HCT116 (cell line): ENCODE measurements around the gene PURB. TPM values are rescaled to one million over a fixed set of nuclear protein-coding genes. Genes with fewer than 3 reads are reported as not detected.

ENCODE experiments used
- ATAC-seq: fragments of 200-7000 bp; cut with Tn5 transposase; 2 replicates; pipeline ENCODE4 v1.9.1; 2020; ENCODE audit warnings: mild to moderate bottlenecking, moderate library complexity
- BruUV-seq: library from RNA; stranded (reverse); fragments of 400-500 nt; replicated peaks from 2 replicates; lab custom pipeline; 2021; lab: Mats Ljungman, UMichigan
- CTCF ChIA-PET: fragments of 300-600 bp; sonication (Branson Sonifier 250); formaldehyde crosslinking; loops from one replicate; lab custom pipeline; 2021; ENCODE audit warnings: antibody characterized with exemption; lab: Charles Lee
- POLR2A ChIA-PET: fragments of 300-600, 350-600 bp; sonication (Branson Sonifier 250); formaldehyde crosslinking; loops from one replicate; lab custom pipeline; 2021; ENCODE audit warnings: antibody characterized with exemption; lab: Charles Lee
- RAD21 ChIA-PET, 2 experiments: fragments of 300-600 bp; sonication (Branson Sonifier 250); formaldehyde crosslinking; loops; one replicate each; lab custom pipeline; 2023; ENCODE audit warnings: low total read pairs in 2 of 2; ENCODE audit not compliant: uncharacterized antibody in 2 of 2, unreplicated experiment in 2 of 2, low non-redundant PET in 1 of 2; lab: Charles Lee
- DNase-seq: peaks from one replicate; pipeline ENCODE4 v3.0.0-alpha.2; 2010; ENCODE audit warnings: low read depth, low spot score
- H2AFZ ChIP-seq: fragments of 200-600 bp; shearing (Covaris generic), sonication (generic); 2 replicates; pipeline ENCODE4 v1.6.1; 2017; ENCODE audit warnings: low read depth, mixed run types, mixed read lengths, antibody characterized with exemption, low read length; ENCODE audit not compliant: poor library complexity, severe bottlenecking
- H3K27ac ChIP-seq: 2 replicates; pipeline ENCODE4 v1.5.1; 2012; ENCODE audit warnings: low read depth, low read length
- H3K27me3 ChIP-seq: fragments of 200-600 bp; sonication (generic); 2 replicates; pipeline ENCODE4 v1.6.1; 2016; ENCODE audit warnings: mixed run types, low read length, mixed read lengths; ENCODE audit not compliant: insufficient read depth
- H3K36me3 ChIP-seq, 2 experiments: fragments of 200-500 bp in 1 of 2; fragments of 200-600 bp in 1 of 2; sonication (Bioruptor generic) in 1 of 2; sonication (generic) in 1 of 2; 2 replicates each; pipeline versions ENCODE4 v1.5.1 to v1.6.1; 2014 to 2016; ENCODE audit warnings: low read length in 2 of 2, inconsistent platforms in 1 of 2, mixed read lengths in 1 of 2, mixed run types in 1 of 2; ENCODE audit not compliant: insufficient read depth in 2 of 2, control insufficient read depth in 1 of 2
- H3K4me1 ChIP-seq, 2 experiments: fragments of 200-600 bp in 1 of 2; sonication (generic) in 1 of 2; 2 replicates each; pipeline versions ENCODE4 v1.5.1 to v1.6.1; 2012 to 2017; ENCODE audit warnings: low read length in 2 of 2, inconsistent platforms in 1 of 2, mild to moderate bottlenecking in 1 of 2, mixed read lengths in 1 of 2, mixed run types in 1 of 2, moderate library complexity in 1 of 2; ENCODE audit not compliant: insufficient read depth in 2 of 2, control insufficient read depth in 1 of 2
- H3K4me2 ChIP-seq: fragments of 200-600 bp; sonication (generic); 2 replicates; pipeline ENCODE4 v1.6.1; 2017; ENCODE audit warnings: mixed run types, low read length, mixed read lengths
- H3K4me3 ChIP-seq, 2 experiments: fragments of 200-600 bp in 1 of 2; sonication (generic) in 1 of 2; replicated peaks in 1 of 2; 2 replicates each; pipeline ENCODE4 v1.5.1; 2011 to 2016; ENCODE audit warnings: low read length in 2 of 2, control low read depth in 1 of 2, low read depth in 1 of 2, mild to moderate bottlenecking in 1 of 2, mixed read lengths in 1 of 2, mixed run types in 1 of 2
- H3K79me2 ChIP-seq: fragments of 200-600 bp; sonication (generic); 2 replicates; pipeline ENCODE4 v1.6.1; 2017; ENCODE audit warnings: mild to moderate bottlenecking, mixed run types, low read length, moderate library complexity, mixed read lengths; ENCODE audit not compliant: insufficient read depth
- H3K9ac ChIP-seq: fragments of 200-600 bp; sonication (generic); 2 replicates; pipeline ENCODE4 v1.6.1; 2016; ENCODE audit warnings: low read length, mixed read lengths
- H3K9me2 ChIP-seq: fragments of 200-600 bp; sonication (generic), shearing (Covaris generic); 2 replicates; pipeline ENCODE4 v1.6.1; 2017; ENCODE audit warnings: mixed run types, mild to moderate bottlenecking, moderate library complexity; ENCODE audit not compliant: insufficient read depth
- H3K9me3 ChIP-seq, 2 experiments: fragments of 200-500 bp in 1 of 2; fragments of 200-600 bp in 1 of 2; sonication (Bioruptor generic) in 1 of 2; sonication (generic) in 1 of 2; 2 replicates each; pipeline ENCODE4 v1.6.1; 2014 to 2017; ENCODE audit warnings: low read length in 2 of 2, mixed read lengths in 2 of 2, inconsistent platforms in 1 of 2, low read depth in 1 of 2, mild to moderate bottlenecking in 1 of 2, mixed run types in 1 of 2, moderate library complexity in 1 of 2; ENCODE audit not compliant: control insufficient read depth in 1 of 2, insufficient read depth in 1 of 2
- H4K20me1 ChIP-seq: fragments of 200-600 bp; sonication (generic), shearing (Covaris generic); 2 replicates; pipeline ENCODE4 v1.6.1; 2017; ENCODE audit warnings: mixed run types, mild to moderate bottlenecking, moderate library complexity; ENCODE audit not compliant: insufficient read depth
- CEBPB ChIP-seq: IDR thresholded peaks from 2 replicates; pipeline ENCODE4 v1.6.1; 2012; ENCODE audit warnings: low read depth
- EGR1 ChIP-seq: IDR thresholded peaks from 2 replicates; pipeline ENCODE4 v1.6.1; 2012; ENCODE audit warnings: low read depth
- EZH2 ChIP-seq: fragments of 200-600 bp; sonication (generic); IDR thresholded peaks from 2 replicates; pipeline ENCODE4 v1.6.1; 2017; ENCODE audit warnings: antibody characterized with exemption, mixed run types
- EZH2phosphoT487 ChIP-seq: fragments of 200-600 bp; IDR thresholded peaks from 2 replicates; pipeline ENCODE4 v1.6.1; 2018; ENCODE audit warnings: antibody characterized with exemption, borderline replicate concordance
- FOSL1 ChIP-seq: IDR thresholded peaks from 2 replicates; pipeline ENCODE4 v1.6.1; 2012; ENCODE audit warnings: low read depth
- POLR2A ChIP-seq: IDR thresholded peaks from 2 replicates; pipeline ENCODE4 v1.7.0; 2011; ENCODE audit warnings: borderline replicate concordance; ENCODE audit not compliant: insufficient read depth, insufficient read length; ENCODE audit errors: extremely low read depth
- YY1 ChIP-seq: IDR thresholded peaks from 2 replicates; pipeline ENCODE4 v1.6.1; 2011; ENCODE audit warnings: low read length, low read depth, moderate library complexity, mild to moderate bottlenecking; ENCODE audit not compliant: insufficient replicate concordance; ENCODE audit errors: extremely low read depth
- ZFX ChIP-seq: fragments of 450-650 bp; IDR thresholded peaks from 2 replicates; pipeline ENCODE4 v1.6.1; 2017
- ZNF274 ChIP-seq: fragments of 200-500 bp; sonication (Bioruptor generic); IDR thresholded peaks from 2 replicates; pipeline ENCODE4 v1.6.1; 2014; ENCODE audit warnings: mild to moderate bottlenecking, low read depth, low read length, inconsistent platforms
- intact Hi-C: fragments of 100-400 bp; cut with micrococcal nuclease; formaldehyde crosslinking; loops from 2 replicates; pipeline ENCODE4 v1.10.0; 2022
- total RNA-seq: library from RNA; stranded (reverse); gene quantifications from one replicate; pipeline ENCODE4 v1.2.1, GENCODE V29; 2021; ENCODE audit not compliant: unreplicated experiment
- TF ChIP-seq, protein P1 (sequence below): IDR thresholded peaks from 2 replicates; pipeline ENCODE4 v1.6.1; 2011; ENCODE audit warnings: mild to moderate bottlenecking, low read length, moderate library complexity; ENCODE audit not compliant: insufficient replicate concordance; ENCODE audit errors: extremely low read depth
- TF ChIP-seq, protein P2 (sequence below), 3 experiments: fragments of 200-600 bp in 1 of 3; sonication (generic) in 1 of 3; IDR thresholded peaks in 2 of 3; conservative IDR thresholded peaks in 1 of 3; 2 replicates each; pipeline ENCODE4 v1.5.1; 2012 to 2017; ENCODE audit warnings: low read depth in 2 of 3, low read length in 2 of 3, antibody characterized with exemption in 1 of 3, borderline replicate concordance in 1 of 3, control low read depth in 1 of 3, mild to moderate bottlenecking in 1 of 3, mixed read lengths in 1 of 3, mixed run types in 1 of 3, moderate library complexity in 1 of 3; ENCODE audit not compliant: insufficient read depth in 1 of 3

PURB gene
- total RNA-seq, 1 experiment from 2014 or later: 13.2 TPM

DNA sequence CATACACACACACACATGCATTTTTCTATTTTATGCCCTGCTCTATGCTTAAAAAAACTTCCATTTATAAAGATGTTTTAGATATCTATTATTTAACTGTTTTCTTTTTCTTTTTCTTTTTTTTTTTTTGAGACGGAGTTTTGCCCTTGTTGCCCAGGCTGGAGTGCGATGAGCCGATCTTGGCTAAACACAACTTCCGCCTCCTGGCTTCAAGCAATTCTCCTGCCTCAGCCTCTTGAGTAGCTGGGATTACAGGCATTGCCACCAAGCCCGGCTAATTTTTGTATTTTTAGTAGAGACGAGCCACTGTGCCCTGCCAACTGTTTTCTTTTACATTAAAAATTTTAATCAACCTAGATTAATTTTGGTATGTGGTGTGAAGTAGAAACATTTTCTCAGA lies 45.6 kb upstream of the PURB start:
- no peaks in the 10 kb centered on the region for H3K9me2 ChIP-seq
- no peaks in the 10 kb centered on the region for H3K36me3 ChIP-seq
- BruUV-seq: no TSS peak
- no peaks in the 10 kb centered on the region for H3K4me1 ChIP-seq
- no peaks in the 10 kb centered on the region for H3K27me3 ChIP-seq
- ChIA-PET CTCF (no interaction called here), RAD21 (no interaction called here)
- no peaks in the 10 kb centered on the region for H3K79me2 ChIP-seq
- H4K20me1 ChIP-seq: no peaks in the 10 kb centered on the region
- no peak for ATAC-seq
- H2AFZ ChIP-seq: no peak overlapping the region
- no peak overlapping the region for H3K9ac ChIP-seq
- no peaks in the 10 kb centered on the region for H3K9me3 ChIP-seq
- no peak overlapping the region for H3K4me3 ChIP-seq
- H3K27ac ChIP-seq: no peak overlapping the region
- TF ChIP-seq, protein P1, sequence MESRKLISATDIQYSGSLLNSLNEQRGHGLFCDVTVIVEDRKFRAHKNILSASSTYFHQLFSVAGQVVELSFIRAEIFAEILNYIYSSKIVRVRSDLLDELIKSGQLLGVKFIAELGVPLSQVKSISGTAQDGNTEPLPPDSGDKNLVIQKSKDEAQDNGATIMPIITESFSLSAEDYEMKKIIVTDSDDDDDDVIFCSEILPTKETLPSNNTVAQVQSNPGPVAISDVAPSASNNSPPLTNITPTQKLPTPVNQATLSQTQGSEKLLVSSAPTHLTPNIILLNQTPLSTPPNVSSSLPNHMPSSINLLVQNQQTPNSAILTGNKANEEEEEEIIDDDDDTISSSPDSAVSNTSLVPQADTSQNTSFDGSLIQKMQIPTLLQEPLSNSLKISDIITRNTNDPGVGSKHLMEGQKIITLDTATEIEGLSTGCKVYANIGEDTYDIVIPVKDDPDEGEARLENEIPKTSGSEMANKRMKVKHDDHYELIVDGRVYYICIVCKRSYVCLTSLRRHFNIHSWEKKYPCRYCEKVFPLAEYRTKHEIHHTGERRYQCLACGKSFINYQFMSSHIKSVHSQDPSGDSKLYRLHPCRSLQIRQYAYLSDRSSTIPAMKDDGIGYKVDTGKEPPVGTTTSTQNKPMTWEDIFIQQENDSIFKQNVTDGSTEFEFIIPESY: no peak
- TF ChIP-seq EZH2phosphoT487 (no peak), CEBPB (no peak), YY1 (no peak), EZH2 (no peak), ZNF274 (no peak), EGR1 (no peak), POLR2A (no peak), ZFX (no peak), FOSL1 (no peak)
- TF ChIP-seq, protein P2, sequence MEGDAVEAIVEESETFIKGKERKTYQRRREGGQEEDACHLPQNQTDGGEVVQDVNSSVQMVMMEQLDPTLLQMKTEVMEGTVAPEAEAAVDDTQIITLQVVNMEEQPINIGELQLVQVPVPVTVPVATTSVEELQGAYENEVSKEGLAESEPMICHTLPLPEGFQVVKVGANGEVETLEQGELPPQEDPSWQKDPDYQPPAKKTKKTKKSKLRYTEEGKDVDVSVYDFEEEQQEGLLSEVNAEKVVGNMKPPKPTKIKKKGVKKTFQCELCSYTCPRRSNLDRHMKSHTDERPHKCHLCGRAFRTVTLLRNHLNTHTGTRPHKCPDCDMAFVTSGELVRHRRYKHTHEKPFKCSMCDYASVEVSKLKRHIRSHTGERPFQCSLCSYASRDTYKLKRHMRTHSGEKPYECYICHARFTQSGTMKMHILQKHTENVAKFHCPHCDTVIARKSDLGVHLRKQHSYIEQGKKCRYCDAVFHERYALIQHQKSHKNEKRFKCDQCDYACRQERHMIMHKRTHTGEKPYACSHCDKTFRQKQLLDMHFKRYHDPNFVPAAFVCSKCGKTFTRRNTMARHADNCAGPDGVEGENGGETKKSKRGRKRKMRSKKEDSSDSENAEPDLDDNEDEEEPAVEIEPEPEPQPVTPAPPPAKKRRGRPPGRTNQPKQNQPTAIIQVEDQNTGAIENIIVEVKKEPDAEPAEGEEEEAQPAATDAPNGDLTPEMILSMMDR (IDR thresholded peaks at IDR 0.05 in 2 of 3, conservative IDR thresholded peaks at IDR 0.05 in 1 of 3; ENCODE audit: borderline replicate concordance in 1 of 3, insufficient read depth in 1 of 3, low read depth in 2 of 3, low read length in 2 of 3): no peak
- TF ChIP-seq, all 23 proteins: peak for 0
- intact Hi-C loops: no loop called here
- DNase-seq: no peak
- POLR2A ChIA-PET: no interaction called here
- no peak overlapping the region for H3K4me2 ChIP-seq
